GM18520 (cell line): ENCODE data around the gene TMEM18.

Experiments used
- ATAC-seq: cut with Tn5 transposase; IDR thresholded peaks from one replicate; pipeline ENCODE4 v1.9.1; 2021; ENCODE audit not compliant: unreplicated experiment

TMEM18 gene

GRCh38 chr2:623130-623922 lies 53.9 kb downstream of the TMEM18 start:
- ATAC-seq = no peak

GRCh38 chr2:622357-622756 lies 54.8 kb downstream of the TMEM18 start:
- ATAC-seq = no peak

GRCh38 chr2:621303-622099 lies 55.7 kb downstream of the TMEM18 start:
- no peak for ATAC-seq

DNA sequence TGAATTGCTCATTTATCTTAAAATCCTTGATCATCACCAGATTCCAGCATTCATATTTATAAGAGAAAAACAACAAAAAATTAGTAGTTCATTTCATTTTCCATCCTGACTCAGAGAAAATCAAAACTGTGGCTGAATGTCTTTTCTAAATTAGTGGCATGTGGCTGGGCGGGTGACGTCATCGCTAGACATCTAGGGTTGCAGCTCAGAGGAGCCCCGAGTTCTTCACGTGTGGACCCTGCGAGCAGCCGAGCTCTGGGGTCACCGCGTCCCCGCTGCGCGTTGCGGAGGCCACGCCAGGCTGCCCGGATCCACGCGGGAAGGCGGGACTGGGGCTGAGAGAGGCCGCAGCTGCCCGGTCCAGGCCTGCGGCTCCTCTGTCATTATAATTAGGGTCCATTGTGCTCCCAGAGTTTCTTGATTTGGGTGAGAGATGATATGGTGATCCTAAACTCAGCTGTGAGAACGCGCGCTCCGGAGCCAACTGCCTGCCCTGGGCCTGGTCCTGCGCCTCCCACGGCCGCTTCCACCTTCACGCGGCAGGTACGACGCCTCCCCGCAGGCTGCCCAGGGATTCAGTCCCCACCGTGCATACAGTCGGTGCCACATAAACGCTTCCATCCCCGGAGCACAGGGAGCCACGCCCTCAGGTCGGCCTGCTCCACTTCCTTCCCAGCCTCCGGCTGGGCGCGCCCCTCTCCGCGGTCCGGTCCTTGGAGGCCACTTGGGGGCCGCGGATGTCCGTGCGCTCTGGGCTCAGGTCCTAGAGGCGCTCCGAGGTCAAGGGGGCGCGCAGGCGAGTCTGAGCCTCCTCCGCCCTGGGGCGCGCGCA lies 56.5 kb downstream of the TMEM18 start:
- no peak for ATAC-seq

GRCh38 chr2:620004-620403 lies 57.2 kb downstream of the TMEM18 start:
- no peak for ATAC-seq

- ATAC-seq = no peak
Measured at GRCh38 chr2:618422-618990, 58.7 kb downstream of the TMEM18 start.

DNA sequence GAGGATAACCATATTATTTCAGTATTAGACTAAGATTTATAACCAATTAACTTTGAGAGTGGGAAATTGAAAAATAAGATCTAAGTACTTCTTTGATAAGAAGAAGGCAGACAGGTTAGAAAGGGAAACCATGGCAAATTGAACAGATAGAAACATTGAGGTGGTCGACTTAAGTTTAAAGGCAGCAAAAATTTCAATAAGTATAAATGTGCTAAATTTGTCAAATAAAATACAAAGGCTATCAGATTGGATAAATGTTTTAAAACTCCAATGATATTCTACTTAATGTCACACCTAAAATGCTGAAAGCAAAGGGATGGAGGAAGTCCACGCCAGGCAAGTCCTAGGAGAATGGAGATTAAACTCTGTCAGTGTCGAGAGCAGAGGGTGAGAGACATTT lies 59.2 kb downstream of the TMEM18 start:
- ATAC-seq = no peak
